ENCODE measurements around the gene MARCHF9. TPM values are rescaled to one million over a fixed set of nuclear protein-coding genes. Genes with fewer than 3 reads are reported as not detected.

The MARCHF9 gene
- total and polyA plus RNA-seq, 2 donors (not counting 1 experiment from before 2014, with no cell fraction given) = 81.4 to 128 TPM

DNA sequence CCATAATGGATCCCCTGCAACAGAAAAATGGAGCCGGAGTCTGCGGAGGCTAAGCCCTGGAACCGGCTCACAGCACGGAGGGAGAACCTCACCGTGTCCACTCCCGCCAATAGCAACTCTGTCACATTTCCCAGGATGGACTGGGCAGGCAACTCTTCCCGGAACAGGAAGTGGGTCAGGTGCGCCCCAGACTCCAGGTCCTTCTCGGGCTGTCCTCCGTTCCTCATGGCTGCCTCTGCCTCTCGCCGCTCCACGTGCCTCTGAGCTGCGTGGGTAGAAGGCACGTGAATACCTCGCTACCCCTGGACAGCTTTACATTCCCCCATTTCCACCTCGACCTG, 9.7 kb downstream of the MARCHF9 start:
- CTCF ChIA-PET = interaction anchor here (1.0 to 2.6 kb wide), 2 partner anchors 9 to 141 kb away, joined by 3 to 13 read pairs; no protein-coding TSS in a partner anchor

More for the DNA sequence above, 9.7 kb downstream of the MARCHF9 start:
- H3K4me1 ChIP-seq (ENCODE audit: control insufficient read depth in 2 of 2, insufficient read depth in 2 of 2, low read length in 2 of 2) = peaks cover 32 to 35% of the 10 kb centered on the region in 2 donors
- WGBS (ENCODE audit: insufficient coverage) = 20% methylated on average over 17 of the region's 17 CpGs
- intact Hi-C loops (cut with micrococcal nuclease) = loop anchor here (1.0 kb wide), 1 partner anchor 8 kb away; no protein-coding TSS in a partner anchor
- Mint-ChIP-seq H3K4me1 (peaks cover 37% of the 10 kb centered on the region), H3K27me3 (peaks cover 24% of the 10 kb centered on the region), H3K4me3 (peak overlapping the region; percentile 93), H3K9me3 (ENCODE audit: insufficient read depth) (no peaks in the 10 kb centered on the region), H3K27ac (no peak overlapping the region)
- H3K27ac ChIP-seq (ENCODE audit: low read length in 2 of 2) = no peak overlapping the region
- peaks cover 0 to 15% of the 10 kb centered on the region in 2 experiments for H3K36me3 ChIP-seq (replicated peaks in 1 of 2; ENCODE audit: control extremely low read depth in 1 of 2, control insufficient read depth in 1 of 2, extremely low read depth in 1 of 2, insufficient read depth in 2 of 2, low read length in 1 of 2)
- POLR2A ChIA-PET = no interaction called here
- peaks cover 0 to 38% (median 26%) of the 10 kb centered on the region in 4 experiments for H3K27me3 ChIP-seq (replicated peaks in 1 of 4; ENCODE audit: control extremely low read depth in 1 of 4, control insufficient read depth in 3 of 4, insufficient read depth in 4 of 4, low read length in 3 of 4)
- H3K9ac ChIP-seq (ENCODE audit: low read length) = peak overlapping the region; percentile 64
- ATAC-seq (ENCODE audit: low read depth) (peak; percentile 4), DNase-seq (no peak)
- peak overlapping the region; percentile 77 for H2AFZ ChIP-seq (ENCODE audit: insufficient read depth, low read depth, low read length, poor library complexity, severe bottlenecking)
- H3K4me3 ChIP-seq (ENCODE audit: control extremely low read depth in 1 of 5, extremely low read depth in 1 of 5, insufficient read depth in 1 of 5, low read depth in 2 of 5, low read length in 4 of 5) = peak overlapping the region; percentile 22 to 63 (median 58)
- peaks cover 43% of the 10 kb centered on the region for H3K79me2 ChIP-seq (ENCODE audit: control insufficient read depth, insufficient read depth, low read length)
- peak overlapping the region; percentile 87 for H3K4me2 ChIP-seq (replicated peaks; ENCODE audit: low read depth, low read length, poor library complexity, severe bottlenecking)
- no peak for TF ChIP-seq EZH2 (IDR thresholded peaks at IDR 0.05; ENCODE audit: borderline replicate concordance, insufficient read depth, low read depth, low read length, poor library complexity, severe bottlenecking)
- TF ChIP-seq, protein P1, sequence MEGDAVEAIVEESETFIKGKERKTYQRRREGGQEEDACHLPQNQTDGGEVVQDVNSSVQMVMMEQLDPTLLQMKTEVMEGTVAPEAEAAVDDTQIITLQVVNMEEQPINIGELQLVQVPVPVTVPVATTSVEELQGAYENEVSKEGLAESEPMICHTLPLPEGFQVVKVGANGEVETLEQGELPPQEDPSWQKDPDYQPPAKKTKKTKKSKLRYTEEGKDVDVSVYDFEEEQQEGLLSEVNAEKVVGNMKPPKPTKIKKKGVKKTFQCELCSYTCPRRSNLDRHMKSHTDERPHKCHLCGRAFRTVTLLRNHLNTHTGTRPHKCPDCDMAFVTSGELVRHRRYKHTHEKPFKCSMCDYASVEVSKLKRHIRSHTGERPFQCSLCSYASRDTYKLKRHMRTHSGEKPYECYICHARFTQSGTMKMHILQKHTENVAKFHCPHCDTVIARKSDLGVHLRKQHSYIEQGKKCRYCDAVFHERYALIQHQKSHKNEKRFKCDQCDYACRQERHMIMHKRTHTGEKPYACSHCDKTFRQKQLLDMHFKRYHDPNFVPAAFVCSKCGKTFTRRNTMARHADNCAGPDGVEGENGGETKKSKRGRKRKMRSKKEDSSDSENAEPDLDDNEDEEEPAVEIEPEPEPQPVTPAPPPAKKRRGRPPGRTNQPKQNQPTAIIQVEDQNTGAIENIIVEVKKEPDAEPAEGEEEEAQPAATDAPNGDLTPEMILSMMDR (IDR thresholded peaks at IDR 0.05) = no peak
- H4K20me1 ChIP-seq (ENCODE audit: control insufficient read depth, insufficient read depth, low read length, poor library complexity, severe bottlenecking) = peaks cover 43% of the 10 kb centered on the region
- H3K9me3 ChIP-seq (ENCODE audit: control extremely low read depth in 1 of 3, control insufficient read depth in 2 of 3, insufficient read depth in 1 of 3, low read length in 2 of 3) = peaks cover 0 to 13% (median 0%) of the 10 kb centered on the region in 3 donors
